RPMI8226 (cell line): Measurements from ENCODE around the gene SRCIN1.
A peak's percentile ranks its signal among the peaks of the same experiment; 100 is the strongest.
"Not testable (repeated sequence)": the region's sequence is repeated elsewhere in the genome, so short reads cannot be mapped to it uniquely, and the experiment has no call there.

Experiments
- DNase-seq: peaks from one replicate; pipeline ENCODE4 v3.0.0-alpha.2; 2015

SRCIN1 gene, protein sequence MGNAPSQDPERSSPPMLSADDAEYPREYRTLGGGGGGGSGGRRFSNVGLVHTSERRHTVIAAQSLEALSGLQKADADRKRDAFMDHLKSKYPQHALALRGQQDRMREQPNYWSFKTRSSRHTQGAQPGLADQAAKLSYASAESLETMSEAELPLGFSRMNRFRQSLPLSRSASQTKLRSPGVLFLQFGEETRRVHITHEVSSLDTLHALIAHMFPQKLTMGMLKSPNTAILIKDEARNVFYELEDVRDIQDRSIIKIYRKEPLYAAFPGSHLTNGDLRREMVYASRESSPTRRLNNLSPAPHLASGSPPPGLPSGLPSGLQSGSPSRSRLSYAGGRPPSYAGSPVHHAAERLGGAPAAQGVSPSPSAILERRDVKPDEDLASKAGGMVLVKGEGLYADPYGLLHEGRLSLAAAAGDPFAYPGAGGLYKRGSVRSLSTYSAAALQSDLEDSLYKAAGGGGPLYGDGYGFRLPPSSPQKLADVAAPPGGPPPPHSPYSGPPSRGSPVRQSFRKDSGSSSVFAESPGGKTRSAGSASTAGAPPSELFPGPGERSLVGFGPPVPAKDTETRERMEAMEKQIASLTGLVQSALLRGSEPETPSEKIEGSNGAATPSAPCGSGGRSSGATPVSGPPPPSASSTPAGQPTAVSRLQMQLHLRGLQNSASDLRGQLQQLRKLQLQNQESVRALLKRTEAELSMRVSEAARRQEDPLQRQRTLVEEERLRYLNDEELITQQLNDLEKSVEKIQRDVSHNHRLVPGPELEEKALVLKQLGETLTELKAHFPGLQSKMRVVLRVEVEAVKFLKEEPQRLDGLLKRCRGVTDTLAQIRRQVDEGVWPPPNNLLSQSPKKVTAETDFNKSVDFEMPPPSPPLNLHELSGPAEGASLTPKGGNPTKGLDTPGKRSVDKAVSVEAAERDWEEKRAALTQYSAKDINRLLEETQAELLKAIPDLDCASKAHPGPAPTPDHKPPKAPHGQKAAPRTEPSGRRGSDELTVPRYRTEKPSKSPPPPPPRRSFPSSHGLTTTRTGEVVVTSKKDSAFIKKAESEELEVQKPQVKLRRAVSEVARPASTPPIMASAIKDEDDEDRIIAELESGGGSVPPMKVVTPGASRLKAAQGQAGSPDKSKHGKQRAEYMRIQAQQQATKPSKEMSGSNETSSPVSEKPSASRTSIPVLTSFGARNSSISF

DNA sequence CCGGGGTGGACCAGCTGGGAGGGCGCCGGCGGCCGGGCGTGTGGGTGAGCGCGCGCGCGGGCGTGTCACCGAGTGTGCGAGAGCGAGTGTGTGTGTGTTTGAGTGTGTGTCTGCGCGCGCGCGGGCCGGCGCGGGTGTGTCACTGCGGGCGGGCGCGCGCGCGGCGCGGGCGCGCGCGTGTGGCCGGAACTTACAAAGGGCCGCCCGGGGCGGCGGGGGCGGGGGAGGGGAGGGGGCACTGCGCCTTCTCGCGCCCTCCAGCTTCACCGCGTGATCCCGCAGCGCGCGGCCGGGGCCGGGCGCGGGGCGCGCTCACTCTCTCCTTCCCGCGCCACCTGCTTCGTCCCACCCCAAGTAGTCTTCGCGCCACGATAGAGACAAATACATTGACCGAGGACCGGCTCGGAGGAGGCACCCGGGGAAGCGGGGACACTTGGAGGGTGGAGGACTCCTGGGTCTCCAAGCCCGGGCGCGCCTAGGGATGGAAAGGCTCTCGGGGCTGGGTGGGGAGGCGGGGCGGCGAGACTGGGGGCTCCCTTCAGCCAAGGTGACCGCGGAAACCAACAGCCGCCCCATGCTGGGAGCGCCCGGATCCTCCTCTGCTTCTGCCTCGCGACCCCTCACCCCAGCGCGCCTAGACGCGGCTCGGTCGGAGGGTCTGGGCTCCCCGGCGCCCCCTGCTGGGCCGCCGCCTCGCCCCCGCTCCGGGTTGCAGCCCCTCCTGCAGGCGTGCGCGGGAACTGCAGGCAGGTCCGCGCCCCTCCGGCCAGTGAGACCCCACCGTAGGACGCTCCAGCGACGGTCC, at the start of gene SRCIN1:
Gene SRCIN1, minus strand, starts transcription at position 112 of the 805 bp plus-strand sequence. CDS start 247 bp downstream, outside the sequence.
- DNase-seq = peak; percentile 64

DNA sequence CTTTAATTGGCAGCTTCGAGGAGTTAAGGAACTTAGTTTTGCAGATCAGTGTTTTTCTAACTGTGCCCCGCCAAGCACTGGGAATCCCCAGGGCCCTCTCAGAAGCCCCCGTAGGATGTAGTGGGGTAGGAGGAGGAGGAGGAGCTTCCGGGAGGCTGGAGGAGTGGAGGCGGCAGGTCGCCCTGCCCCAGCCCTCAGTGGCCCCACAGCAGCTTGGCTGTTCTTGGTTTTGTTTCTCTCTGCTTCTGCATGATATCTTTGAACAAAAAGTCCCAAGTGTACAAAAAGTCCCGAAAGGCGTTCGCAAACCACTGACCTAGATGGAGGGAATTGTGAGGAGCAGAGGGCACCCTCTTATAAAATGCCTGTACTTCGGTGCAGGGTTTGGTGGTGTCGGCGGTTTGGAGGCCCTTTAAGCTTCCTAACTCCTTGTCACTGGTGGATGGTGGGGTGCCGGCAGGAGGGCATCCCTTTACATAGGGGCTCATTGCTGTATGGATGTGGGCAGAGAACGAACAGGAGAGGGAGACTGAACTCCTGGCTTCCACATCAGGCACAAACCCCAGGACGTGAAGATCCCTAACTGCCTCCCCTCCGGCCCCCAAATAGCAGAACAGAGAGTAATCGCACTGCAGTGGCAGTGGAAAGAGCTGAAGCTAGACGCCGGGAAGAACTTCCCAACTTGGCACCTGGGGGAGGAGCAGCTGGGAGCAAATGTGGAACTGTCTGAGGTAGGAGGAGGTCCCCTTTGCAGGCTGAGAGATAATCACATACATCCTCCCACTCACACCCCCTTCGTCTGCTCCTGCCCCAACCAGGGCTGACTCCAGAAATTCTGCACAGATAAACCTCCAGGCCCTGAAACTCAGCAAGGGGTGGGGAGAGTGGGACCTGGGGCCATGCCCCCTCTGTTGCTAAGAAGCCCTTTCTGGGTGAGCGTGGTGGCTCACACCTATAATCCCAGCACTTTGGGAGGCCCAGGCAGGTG, 49.0 kb upstream of the SRCIN1 start:
- no peak for DNase-seq

DNA sequence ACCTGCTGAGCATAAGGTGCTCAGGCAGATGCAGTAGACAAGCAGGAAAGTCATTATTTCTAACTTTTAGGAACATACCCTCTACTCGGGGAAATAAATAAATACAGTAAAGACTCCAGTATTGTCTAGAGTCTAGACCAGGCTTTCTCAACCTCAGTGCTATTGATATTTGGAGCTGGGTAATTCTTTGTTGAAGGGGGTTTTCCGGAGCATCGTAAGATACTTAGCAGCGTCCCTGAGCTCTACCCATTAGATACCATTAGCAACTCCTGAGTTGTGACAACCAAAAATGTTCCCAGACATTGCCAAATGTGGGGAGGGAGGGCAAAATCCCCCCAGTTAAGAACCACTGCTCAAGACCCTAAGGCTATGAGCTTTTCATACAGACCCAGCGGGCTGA, 47.9 kb upstream of the SRCIN1 start:
- DNase-seq = no peak

DNA sequence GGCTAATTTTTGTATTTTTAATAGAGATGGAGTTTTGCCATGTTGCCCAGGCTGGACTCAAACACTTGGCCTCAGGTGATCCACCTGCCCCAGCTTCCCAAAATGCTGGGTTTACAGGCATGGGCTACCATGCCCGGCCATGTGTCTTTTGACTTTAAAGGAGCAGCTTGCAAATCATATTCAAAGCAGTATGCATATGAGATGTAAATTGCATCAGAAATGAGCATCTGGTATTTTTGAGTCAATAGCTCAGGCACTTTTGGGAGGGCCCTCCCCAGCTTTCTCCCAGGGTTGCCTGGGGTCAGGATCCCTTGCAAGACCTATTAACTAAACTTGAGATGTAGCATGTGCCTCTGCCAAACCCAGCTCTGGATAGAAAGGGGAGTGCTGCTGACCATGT, 47.5 kb upstream of the SRCIN1 start:
- DNase-seq = no peak

DNA sequence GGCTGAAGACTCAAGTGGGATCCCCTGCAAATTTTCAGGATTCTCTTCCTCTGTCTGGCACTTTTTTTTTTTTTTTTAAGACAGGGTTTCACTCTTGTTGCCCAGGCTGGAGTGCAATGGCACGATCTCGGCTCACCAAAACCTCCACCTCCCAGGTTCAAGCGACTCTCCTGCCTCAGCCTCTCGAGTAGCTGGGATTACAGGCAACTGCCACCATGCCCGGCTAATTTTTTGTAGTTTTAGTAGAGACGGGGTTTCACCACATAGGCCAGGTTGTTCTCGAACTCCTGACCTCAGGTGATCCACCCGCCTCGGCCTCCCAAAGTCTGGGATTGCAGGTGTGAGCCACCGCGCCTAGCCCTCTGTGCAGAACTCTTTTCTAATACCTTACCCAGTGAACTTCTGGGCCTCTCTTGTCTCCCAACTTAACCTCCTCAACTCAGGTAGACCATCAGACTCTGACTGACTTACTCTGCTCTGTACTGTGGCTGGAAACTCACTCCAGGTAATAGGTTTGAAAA, 45.0 kb upstream of the SRCIN1 start:
- not testable (repeated sequence) for DNase-seq

DNA sequence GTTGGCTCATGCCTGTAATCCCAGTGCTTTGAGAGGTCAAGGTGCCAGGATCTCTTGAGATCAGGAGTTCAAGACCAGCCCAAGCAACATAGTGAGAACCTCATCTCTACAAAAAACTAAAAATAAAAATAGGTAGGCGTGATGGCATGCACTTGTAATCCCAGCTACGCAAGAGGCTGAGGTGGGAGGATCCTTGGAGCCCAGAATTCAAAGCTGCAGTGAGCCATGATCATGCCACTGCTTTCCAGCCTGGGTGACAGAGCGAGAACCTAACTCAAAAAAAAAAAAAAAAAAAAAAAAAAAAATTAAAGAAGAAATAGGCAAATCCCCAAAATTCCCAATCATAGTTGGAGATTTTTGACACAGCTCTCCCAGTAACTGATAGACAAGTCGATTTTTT, 32.2 kb upstream of the SRCIN1 start:
- DNase-seq = no peak

DNA sequence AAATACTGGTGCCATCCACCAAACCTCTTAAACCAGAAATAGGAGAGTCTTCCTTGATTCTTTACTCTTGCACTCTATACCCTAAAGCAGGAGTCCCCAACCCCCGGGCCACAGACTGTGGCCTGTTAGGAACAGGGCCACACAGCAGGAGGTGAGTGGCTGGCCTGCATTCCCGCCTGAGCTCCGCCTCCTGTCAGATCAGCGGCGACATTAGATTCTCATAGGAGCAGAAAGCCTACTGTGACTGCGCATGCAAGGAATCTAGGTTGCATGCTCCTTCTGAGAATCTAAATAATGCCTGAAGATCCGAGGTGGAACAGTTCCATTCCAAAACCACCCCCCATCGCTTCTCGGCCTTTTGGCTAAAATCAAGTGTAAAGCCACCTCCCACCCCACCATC, 30.3 kb upstream of the SRCIN1 start:
- DNase-seq = no peak

DNA sequence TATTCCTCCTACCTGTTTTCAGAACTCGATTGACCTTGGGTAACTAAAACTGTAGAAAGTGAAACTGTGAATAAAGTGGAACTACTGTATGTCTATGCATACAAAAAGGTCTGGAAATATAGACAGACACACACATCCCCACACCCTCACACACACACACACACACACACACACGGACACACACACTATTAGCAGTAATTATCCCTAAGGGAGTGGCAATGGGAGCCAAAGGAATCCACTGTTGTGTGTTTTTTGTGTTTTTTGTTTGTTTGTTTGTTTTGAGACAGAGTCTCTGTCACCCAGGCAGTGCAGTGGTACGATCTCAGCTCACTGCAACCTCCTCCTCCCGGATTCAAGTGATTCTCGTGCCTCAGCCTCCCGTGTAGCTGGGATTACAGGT, 26.6 kb upstream of the SRCIN1 start:
- no peak for DNase-seq

DNA sequence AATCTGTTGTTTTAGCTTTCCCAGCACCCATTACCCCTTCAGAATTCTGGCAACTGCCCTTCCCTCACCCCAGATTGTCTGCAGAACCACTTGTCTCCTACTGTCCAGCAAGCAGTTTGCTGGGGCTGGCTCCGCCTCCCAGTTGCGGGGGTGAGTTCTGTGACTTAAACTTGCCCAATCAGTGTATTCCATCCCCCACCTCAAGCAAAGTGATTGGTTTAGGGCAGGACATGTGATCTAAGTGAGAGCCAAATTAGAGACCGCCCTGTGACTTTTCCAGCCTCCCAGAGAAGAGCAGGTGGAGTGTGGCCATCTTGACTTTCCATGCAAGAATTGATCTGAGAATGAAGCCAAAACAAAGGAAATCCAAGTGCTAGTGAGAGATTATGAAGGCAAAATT, 22.7 kb upstream of the SRCIN1 start:
- DNase-seq = no peak

DNA sequence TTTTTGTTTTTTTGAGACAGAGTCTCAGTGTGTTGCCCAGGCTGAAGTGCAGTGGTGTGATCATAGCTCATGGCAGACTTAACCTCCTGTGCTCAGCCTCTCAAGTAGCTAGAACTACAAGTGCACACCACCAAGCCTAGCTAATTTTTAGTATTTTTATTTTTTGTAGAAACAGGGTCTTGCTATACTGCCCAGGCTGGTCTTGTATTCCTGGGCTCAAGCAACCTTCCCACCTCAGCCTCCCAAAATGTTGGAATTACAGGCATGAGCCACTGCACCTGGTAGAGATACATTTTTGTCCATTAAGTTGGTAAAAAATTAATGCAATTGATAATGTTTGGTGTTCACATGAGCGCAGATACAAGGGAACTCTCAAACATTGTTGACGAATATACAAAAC, 22.2 kb upstream of the SRCIN1 start:
- DNase-seq = no peak

DNA sequence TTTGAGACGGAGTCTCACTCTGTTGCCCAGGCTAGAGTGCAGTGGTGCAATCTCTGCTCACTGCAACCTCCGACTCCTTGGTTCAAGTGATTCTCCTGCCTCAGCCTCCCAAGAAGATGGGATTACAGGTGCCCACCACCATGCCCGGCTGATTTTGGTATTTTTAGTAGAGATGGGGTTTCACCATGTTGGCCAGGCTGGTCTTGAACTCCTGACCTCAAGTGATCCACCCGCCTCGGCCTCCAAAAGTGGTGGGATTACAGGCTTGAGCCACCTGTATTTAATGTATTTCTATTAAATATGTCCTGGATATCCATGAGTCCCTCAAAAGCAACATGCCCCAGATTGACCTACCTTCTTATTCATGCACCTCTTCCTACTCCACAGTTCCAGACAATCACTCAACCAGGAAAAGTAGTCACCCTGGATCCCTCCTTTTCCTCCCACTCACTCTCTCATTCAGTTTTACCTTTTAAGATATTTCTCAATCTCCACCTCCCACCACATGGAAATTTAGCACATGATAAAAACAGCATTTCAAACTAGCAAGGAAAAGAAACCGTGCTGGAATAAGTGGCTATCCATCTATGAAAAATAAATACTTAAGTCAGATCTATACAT, 21.0 kb upstream of the SRCIN1 start:
- not testable (repeated sequence) for DNase-seq

DNA sequence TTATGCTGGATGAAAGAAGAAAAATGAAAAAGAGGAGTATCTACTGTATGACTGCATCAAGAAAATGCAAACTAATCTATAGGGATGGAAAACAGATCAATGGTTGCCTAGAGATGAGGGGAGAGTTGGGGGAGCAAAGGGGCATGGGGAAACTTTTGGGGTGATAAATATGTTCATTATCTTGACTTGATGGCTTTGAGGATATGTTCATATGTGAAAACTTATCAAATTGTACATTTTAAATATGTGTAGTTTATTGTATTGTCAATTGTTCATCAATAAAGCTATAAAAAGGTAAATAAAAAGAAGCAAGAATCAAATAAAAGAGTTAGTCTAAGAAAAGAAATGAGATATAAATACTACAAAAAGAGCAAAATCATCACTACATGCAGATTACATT, 19.7 kb upstream of the SRCIN1 start:
- DNase-seq = no peak

DNA sequence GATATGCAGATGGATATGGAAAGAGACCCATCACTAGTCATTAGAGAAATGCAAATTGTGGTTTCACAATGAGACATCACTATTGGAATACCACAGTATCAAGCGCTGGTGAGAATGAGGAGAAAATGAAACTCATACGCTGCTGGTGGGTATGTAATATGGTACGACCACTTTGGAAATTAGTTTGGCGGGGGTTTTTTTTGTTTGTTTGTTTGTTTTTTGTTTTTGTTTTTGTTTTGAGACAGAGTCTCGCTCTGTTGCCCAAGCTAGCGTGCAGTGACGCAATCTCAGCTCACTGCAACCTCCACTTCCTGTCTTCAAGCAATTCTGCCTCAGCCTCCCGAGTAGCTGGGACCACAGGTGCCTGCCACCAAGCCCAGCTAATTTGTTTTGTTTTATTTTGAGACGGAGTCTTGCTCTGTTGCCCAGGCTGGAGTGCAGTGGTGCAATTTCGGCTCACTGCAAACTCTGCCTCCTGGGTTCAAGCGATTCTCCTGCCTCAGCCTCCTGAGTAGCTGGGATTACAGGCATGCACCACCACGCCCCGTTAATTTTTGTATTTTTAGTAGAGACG, 19.1 kb upstream of the SRCIN1 start:
- DNase-seq = not testable (repeated sequence)

DNA sequence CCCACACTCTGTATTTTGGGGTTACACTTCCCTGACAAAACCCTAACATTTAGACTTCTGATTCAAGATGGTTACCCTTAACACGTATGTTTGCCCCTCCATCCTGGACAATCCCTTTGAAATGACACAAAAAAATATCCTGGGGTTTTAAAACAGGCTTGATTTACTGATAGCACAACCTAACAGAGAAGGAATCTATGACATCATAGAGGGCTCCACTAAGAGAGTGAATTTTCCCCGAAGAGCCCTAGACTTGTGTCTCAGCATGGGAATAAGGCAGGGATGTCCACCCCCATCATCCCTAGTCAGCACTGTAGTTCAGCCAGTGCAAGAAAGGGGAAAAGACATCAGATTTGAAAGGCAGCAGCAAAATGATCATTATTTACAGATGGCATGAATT, 15.8 kb upstream of the SRCIN1 start:
- DNase-seq = no peak

DNA sequence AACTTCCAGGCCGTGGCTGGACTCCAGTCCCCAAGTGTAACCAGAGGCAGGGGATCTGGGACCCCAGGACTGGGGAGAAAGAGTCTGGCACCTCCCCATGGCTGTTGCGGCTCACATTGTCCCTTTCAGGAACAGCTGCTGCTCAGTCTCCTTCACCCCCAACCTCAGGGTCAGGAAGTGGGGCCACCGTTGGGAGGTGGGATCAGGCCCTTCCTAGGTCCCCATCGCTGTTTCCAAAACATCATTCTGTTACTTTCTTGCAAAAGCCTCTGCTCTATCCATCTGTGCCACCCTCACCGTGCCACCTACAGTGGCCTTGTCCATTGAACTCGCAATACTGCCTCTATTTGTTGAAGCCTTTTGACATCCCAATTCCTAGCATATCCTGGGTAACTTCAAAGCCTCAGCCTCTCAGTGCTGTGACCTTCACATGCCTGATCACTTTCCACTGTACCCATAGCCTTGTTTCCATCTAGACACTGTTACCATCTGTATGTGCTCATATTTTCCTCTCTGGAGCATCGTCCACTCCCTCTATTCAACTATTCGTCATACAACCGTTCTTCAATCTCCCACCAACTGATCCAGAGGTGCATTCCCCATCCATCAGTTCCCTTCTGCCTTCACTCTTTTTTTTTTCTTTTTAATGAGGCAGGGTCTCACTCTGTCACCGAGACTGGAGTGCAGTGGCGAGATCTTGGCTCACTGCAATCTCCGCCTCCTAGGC, 15.0 kb upstream of the SRCIN1 start:
- DNase-seq = no peak

DNA sequence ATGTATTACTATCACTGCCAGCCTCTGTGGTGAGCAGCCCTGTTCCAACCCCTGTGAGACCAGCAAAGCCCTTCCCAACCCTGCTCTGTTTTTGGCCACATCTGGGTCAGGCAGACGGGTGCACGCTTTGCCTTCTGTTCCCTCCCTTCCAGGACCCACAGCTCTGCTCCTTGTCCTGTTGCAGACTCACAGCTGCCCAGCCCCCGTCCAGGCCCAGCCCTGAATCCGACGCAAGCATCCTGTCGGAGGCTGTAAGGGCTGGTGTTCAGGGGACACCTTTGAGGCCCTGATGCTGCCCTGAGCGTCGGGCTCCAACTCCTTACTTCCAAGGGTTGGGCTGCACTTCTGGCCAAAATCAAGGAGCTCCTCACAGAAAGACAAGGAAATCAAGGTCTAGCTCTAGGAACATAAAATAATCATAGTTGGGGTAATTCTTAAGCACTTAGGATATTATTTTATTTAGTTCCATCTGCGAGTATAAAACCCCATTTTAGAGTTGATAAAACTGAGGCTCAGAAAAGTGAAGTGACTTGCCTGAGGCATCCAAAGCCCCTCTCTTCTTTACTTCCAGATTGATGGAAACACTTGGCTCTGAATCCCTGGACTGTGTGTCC, 14.3 kb upstream of the SRCIN1 start:
- DNase-seq = no peak

DNA sequence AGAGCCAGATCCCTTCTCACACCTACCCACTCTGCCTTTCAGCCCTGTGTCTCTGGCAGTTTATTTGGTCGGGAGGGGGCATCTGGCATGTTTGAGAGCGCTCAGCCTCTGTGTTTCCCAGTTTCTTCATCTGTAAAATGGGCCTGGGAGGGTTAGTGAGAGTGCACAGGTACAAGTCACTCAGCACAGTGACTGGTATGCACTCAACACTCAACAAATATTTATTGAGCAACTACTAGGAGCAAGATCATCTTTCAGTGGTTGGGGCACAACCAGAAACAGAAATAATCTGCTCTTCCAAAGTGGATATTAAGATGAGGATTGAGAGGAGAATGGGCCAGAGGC, 13.7 kb upstream of the SRCIN1 start:
- no peak for DNase-seq

DNA sequence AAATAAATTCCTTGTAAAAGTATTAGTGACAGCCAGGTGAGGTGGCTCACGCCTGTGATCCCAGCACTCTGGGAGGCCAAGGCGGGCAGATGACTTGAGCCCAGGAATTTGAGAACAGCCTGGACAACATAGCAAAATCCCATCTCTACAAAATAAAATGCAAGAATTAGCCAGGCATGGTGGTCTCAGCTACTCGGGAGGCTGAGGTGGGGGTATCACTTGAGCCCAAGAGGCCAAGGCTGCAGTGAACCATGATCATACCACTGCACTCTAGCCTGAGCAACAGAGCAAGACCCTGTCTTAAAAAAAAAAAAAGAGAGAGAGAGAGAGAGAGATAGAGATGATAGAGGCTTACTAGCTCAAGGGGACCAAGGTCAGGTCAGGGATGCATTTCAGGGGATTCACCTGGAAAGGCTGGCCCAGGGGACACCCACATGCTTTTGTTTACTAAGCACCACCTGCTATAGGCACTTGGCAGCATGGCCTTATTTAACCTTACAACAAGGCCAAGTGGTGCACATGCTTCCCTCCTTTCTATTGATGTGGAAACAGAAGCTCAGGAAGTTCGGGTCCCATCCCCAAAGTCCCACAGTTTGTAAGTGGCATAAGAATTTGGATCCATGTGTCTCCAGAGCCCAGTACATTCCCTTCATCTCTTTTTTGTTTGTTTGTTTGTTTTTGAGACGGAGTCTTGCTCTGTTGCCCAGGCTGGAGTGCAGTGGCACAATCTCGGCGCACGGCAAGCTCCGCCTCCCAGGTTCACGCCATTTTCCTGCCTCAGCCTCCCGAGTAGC, 12.4 kb upstream of the SRCIN1 start:
- no peak for DNase-seq
